Activated CD4-positive, alpha-beta T cell treated with anti-CD3 and anti-CD28 coated beads, Interleukin-2, amount 50 U/mL, for 24 hours (primary cell): ENCODE measurements around the gene PPM1G.

ENCODE experiments used
- DNase-seq, 2 donors: peaks; one replicate each; pipeline ENCODE4 v3.0.0-alpha.2; 2020; ENCODE audit warnings: low read depth in 1 of 2, low spot score in 1 of 2

Gene PPM1G

DNA sequence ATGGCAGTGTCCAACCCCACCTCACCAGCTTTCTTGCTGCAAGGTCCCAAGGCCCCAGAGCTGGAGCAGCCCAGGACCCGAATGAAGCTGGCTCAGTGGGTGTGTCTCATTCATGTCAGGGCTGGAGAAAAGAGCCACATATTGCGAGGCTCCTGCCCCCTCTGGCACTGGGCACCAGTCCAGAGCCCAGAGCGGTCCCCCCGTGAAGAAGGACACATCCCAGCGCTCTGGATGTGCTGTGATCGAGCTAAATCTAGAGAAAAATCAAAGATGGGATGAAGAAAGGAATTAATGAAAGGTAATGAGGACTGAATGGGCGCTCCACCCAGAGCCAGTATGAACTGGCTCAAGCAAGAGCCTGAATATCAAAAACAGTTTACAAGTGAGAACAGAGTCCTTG is 73.2 kb downstream of the PPM1G start:
- DNase-seq, result no peak

DNA sequence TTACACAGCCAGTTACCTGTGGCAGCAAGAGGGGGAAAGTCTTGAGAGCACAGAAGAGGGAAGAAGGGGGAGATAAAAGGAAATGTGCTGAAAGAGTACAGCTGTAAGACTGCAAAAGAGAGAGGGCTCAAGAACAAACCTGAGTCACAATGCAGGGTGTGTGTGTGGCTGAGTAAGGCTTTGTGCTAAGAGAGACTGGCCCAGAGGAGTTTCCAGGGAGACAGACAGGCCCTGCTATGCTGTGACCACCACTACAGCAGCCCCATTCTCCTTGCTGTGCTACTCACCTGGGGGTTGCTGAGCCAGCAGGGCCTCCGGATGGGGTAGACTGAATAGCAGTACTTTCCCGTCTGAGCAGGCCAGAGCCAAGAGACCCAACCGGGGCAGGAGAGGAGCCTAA is 74.1 kb downstream of the PPM1G start:
- DNase-seq, result no peak
